Activated CD4-positive, alpha-beta T cell treated with anti-CD3 and anti-CD28 coated beads for 1 hour (primary cell): Measurements from ENCODE around the gene ADIPOQ.
"Not testable (repeated sequence)": the region's sequence is repeated elsewhere in the genome, so short reads cannot be mapped to it uniquely, and the experiment has no call there.

ENCODE experiments used
- DNase-seq: peaks from one replicate; pipeline ENCODE4 v3.0.0-alpha.2; 2020

Gene ADIPOQ

GRCh38 chr3:186842426-186843038 lies at the start of gene ADIPOQ:
Gene ADIPOQ (plus strand): TSS chr3:186842710. CDS start chr3:186853059, 10,349 bp downstream.
- DNase-seq, result no peak

- no peak for DNase-seq
These were observed 44.2 kb upstream of the ADIPOQ start for GRCh38 chr3:186798239-186798874.

GRCh38 chr3:186800285-186800684 lies 42.2 kb upstream of the ADIPOQ start:
- DNase-seq, result no peak

- no peak for DNase-seq
These were observed 39.8 kb upstream of the ADIPOQ start for GRCh38 chr3:186802701-186803100.

- DNase-seq, result not testable (repeated sequence)
These were observed 39.1 kb upstream of the ADIPOQ start for GRCh38 chr3:186803447-186803846.

- DNase-seq, result peak; percentile 76
These were observed 36.1 kb upstream of the ADIPOQ start, which contains the start of gene RFC4 for GRCh38 chr3:186806089-186807055. Gene RFC4 (minus strand): TSS chr3:186806482. CDS start chr3:186804713, 1,769 bp downstream.

- DNase-seq, result no peak
These were observed 35.3 kb upstream of the ADIPOQ start for GRCh38 chr3:186807231-186807630.

- no peak for DNase-seq
These were observed 32.0 kb upstream of the ADIPOQ start for GRCh38 chr3:186810336-186810996.

- DNase-seq, result not testable (repeated sequence)
These were observed 31.2 kb upstream of the ADIPOQ start for GRCh38 chr3:186811313-186811712.

- DNase-seq, result no peak
These were observed 28.4 kb upstream of the ADIPOQ start for GRCh38 chr3:186814100-186814499.

- no peak for DNase-seq
These were observed 27.1 kb upstream of the ADIPOQ start for GRCh38 chr3:186815435-186815834.

- DNase-seq, result no peak
These were observed 24.0 kb upstream of the ADIPOQ start for GRCh38 chr3:186818516-186818915.

GRCh38 chr3:186818956-186819355 lies 23.6 kb upstream of the ADIPOQ start:
- no peak for DNase-seq

GRCh38 chr3:186821429-186822387 lies 20.8 kb upstream of the ADIPOQ start:
- no peak for DNase-seq

GRCh38 chr3:186822388-186822759 lies 20.1 kb upstream of the ADIPOQ start:
- DNase-seq, result not testable (repeated sequence)

- DNase-seq, result no peak
These were observed 19.1 kb upstream of the ADIPOQ start for GRCh38 chr3:186823386-186823785.

GRCh38 chr3:186824430-186825139 lies 17.9 kb upstream of the ADIPOQ start:
- DNase-seq, result no peak

GRCh38 chr3:186825294-186825821 lies 17.2 kb upstream of the ADIPOQ start:
- DNase-seq, result no peak

- no peak for DNase-seq
These were observed 16.6 kb upstream of the ADIPOQ start for GRCh38 chr3:186825872-186826409.

- no peak for DNase-seq
These were observed 16.0 kb upstream of the ADIPOQ start for GRCh38 chr3:186826410-186826975.
